Mammary epithelial cell (primary cell): Measurements from ENCODE around the gene FARP1.

Experiments
- CTCF ChIP-seq, 2 donors: IDR thresholded peaks in 1 of 2; conservative IDR thresholded peaks in 1 of 2; 2 replicates each; pipeline ENCODE4 v1.5.1; 2011 to 2012; ENCODE audit warnings: inconsistent platforms in 2 of 2, low read length in 2 of 2, mild to moderate bottlenecking in 2 of 2, control low read depth in 1 of 2, low read depth in 1 of 2; ENCODE audit not compliant: insufficient read depth in 1 of 2; ENCODE audit errors: extremely low read depth in 1 of 2
- EZH2 ChIP-seq: IDR thresholded peaks from 2 replicates; pipeline ENCODE4 v1.6.1; 2012; ENCODE audit warnings: low read length, inconsistent platforms, borderline replicate concordance

GRCh38 chr13:98483601-98484288 lies 340.9 kb downstream of the FARP1 start:
- TF ChIP-seq CTCF (conservative IDR thresholded peaks at IDR 0.05 in 1 of 2, IDR thresholded peaks at IDR 0.05 in 1 of 2; ENCODE audit: extremely low read depth in 1 of 2, insufficient read depth in 1 of 2, low read depth in 1 of 2, low read length in 2 of 2) (no peak), EZH2 (no peak)
